ENCODE measurements around the gene ADAMTS14.

The ADAMTS14 gene

GRCh38 chr10:70733051-70733450 lies 60.7 kb downstream of the ADAMTS14 start:
- FAIRE-seq = no peak

- FAIRE-seq = no peak
Measured at GRCh38 chr10:70735161-70735560, 62.9 kb downstream of the ADAMTS14 start.

GRCh38 chr10:70736525-70736924 lies 64.2 kb downstream of the ADAMTS14 start:
- no peak for FAIRE-seq

- FAIRE-seq = no peak
Measured at GRCh38 chr10:70737250-70737649, 64.9 kb downstream of the ADAMTS14 start.

GRCh38 chr10:70738006-70738760 lies 65.9 kb downstream of the ADAMTS14 start:
- FAIRE-seq = no peak

GRCh38 chr10:70738761-70739121 lies 66.4 kb downstream of the ADAMTS14 start:
- FAIRE-seq = no peak

- FAIRE-seq = no peak
Measured at GRCh38 chr10:70740406-70741288, 68.3 kb downstream of the ADAMTS14 start.

- FAIRE-seq = no peak
Measured at GRCh38 chr10:70742537-70743429, 70.5 kb downstream of the ADAMTS14 start.

GRCh38 chr10:70743430-70743788 lies 71.1 kb downstream of the ADAMTS14 start:
- no peak for FAIRE-seq

GRCh38 chr10:70743879-70744278 lies 71.6 kb downstream of the ADAMTS14 start:
- FAIRE-seq = no peak

- no peak for FAIRE-seq
Measured at GRCh38 chr10:70744617-70745143, 72.4 kb downstream of the ADAMTS14 start.

- FAIRE-seq = no peak
Measured at GRCh38 chr10:70745555-70745954, 73.2 kb downstream of the ADAMTS14 start.

GRCh38 chr10:70747192-70747965 lies 75.1 kb downstream of the ADAMTS14 start:
- FAIRE-seq = no peak

- no peak for FAIRE-seq
Measured at GRCh38 chr10:70748305-70748704, 76.0 kb downstream of the ADAMTS14 start.

GRCh38 chr10:70748801-70749573 lies 76.7 kb downstream of the ADAMTS14 start:
- FAIRE-seq = no peak

- no peak for FAIRE-seq
Measured at GRCh38 chr10:70749756-70750155, 77.5 kb downstream of the ADAMTS14 start.

- FAIRE-seq = no peak
Measured at GRCh38 chr10:70750156-70750703, 77.9 kb downstream of the ADAMTS14 start.

- FAIRE-seq = no peak
Measured at GRCh38 chr10:70751356-70751755, 79.0 kb downstream of the ADAMTS14 start.

GRCh38 chr10:70751991-70752390 lies 79.7 kb downstream of the ADAMTS14 start:
- no peak for FAIRE-seq

GRCh38 chr10:70752571-70752970 lies 80.3 kb downstream of the ADAMTS14 start:
- FAIRE-seq = no peak

Measured in islet of Langerhans (tissue), 1 donor.